HG02623 (cell line): ENCODE results near the gene UQCC2.

Experiments
- ATAC-seq: cut with Tn5 transposase; IDR thresholded peaks from one replicate; pipeline ENCODE4 v1.9.1; 2021; ENCODE audit warnings: moderate library complexity; ENCODE audit not compliant: unreplicated experiment

The UQCC2 gene

DNA sequence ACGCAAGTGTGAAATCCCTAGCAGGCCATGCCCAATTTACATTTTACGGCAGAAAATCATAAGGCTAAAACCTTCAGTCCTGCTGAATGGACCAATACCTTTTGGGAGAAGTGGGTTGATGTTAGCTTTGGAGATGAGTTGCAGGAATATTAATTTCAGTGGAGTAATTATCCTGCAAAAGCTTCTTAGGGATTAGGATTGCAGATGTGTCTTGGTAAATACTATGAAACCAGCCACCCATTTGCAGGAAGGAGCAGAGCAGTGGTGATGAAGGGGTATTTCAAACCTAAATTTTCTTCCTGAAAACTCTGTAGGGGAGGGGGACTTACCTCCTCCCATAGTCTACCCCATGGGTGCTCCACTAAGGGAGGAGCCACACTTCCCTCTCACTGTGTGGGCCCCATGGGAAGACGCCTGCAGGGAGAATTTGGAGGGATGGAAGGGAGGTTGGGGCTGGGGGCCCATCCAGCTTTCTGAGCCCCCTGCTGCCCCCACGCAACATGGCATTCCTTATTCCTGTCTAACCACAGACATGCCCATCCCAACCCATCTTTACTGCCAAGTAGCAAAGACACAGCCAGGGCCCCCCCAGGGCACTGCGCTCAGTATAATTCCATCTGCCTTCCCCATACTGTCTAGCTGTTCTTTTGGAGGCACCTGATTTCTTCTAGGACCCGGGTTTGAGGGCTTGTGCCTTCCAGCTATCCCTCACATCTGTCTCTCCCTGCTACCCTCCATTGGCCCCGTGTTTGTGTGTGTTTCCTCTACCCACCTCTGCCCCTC lies 14.6 kb upstream of the UQCC2 start:
- ATAC-seq: no peak

DNA sequence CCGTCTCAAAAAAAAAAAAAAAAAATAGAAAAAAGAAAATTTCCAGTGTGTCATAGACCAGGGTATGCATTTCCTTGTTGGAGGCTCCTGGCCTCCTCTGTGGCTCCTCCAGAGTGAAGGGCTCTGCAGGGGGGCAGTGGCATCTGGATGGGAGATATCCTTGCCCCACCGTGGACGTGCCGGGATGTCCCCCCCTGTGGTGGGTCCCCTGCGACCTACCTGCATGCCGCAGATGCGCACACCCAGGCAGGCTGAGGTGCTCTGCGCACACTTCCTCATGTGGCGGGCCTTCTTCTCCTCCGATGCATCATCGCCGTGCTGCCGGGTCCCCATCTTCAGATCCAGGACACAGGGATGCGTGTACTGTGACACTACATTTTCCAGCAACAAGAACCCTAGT lies 13.7 kb upstream of the UQCC2 start:
- ATAC-seq: no peak

DNA sequence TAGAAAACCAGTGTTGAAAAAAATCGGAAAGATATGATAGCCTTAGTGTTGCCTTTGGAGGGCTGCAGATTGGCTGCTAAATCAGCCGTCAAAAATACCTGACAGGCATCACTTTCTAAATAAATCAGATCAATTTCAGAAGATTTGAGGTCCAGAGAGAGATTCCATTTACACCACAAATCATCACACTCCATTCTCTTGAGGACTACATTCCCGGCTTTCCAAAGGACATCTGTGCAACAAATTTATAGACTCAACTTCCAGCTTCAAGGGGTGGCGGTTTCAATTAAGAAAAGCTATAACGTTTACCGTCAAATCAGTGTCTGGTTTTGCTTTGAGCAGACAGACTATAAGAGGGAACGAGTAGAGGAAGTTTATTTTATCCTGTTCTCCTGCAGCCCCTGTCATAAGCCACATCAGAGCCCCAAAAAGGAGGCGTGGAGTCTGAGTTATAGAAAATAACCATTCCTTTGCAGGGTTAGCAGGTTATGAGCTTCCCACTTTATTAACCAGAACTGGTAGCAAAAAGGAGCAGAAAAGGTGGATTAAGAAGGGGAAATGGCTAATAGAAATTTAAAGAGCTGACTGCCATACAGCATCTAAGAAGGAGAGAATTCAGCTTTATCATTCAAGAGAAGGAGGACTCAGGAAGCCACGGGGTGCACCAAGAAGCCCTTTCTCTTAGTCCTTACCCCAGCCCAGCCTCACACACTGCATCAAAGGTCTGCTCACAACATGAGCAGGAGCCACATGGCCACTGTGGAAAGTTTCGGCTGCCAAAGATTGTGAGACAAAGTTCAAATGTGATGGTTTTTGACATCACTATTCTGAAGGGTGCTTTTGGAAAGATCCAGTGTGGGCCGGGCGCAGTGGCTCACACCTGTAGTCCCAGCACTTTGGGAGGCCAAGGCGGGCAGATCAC lies 12.9 kb upstream of the UQCC2 start:
- no peak for ATAC-seq

DNA sequence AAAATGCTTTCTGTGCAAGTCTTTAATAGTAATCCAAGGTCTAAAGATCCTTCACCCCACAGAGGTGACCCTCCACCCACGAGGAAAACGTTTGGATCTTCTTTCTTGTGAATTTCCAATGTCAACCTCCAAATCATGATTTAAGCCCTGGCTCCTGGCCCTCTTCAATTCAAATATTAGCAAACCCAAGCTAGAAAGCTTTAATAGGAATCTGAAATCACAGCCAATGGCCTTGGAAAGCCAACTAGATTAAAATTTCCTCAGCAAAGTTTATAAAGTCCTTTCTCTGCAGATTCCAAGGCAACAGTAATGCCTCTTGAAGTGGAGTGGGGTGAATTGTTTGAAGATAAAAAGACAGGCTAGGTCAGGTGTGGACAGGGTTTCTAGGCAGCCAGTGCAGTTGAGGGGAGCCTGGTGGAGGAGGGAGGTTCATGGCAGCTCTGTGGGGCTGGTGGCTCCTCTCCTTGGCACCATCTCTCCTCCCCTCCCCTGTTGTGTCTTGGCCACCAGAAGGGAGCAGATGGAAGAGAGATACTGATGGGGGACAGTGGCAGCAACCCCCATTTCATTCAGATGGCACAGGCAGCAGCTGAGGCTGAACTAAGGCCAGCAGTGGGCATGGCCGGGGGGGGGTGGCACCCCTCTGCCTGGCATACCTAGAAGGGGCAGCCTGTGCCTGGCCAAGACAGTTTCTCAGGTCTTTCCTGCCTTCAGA lies 12.0 kb upstream of the UQCC2 start:
- ATAC-seq: no peak

DNA sequence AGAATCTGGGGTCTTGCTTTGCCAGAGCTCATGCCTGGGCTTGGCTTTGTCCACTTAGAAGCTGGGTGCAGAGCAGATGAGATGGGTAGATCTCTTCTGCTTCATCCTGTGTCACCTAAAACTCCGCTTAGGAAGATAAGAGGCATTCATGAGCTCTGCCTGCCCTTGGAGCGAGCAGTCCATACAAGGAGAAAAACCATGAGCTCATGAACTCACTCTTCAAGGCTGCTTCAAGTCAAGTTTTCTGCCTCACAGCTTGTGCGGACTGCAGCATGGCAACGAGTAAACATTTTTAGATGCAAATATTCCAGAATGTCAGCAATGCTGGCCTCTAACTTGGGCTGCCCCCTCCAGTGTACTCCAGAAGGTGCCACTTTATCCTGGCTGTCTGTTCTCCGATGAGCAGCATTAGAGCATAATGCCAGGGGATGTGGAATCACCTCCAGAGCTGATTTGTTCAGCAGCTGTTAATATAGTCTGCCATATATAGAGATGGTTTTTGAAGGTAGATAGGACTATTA lies 10.7 kb upstream of the UQCC2 start:
- ATAC-seq: no peak

DNA sequence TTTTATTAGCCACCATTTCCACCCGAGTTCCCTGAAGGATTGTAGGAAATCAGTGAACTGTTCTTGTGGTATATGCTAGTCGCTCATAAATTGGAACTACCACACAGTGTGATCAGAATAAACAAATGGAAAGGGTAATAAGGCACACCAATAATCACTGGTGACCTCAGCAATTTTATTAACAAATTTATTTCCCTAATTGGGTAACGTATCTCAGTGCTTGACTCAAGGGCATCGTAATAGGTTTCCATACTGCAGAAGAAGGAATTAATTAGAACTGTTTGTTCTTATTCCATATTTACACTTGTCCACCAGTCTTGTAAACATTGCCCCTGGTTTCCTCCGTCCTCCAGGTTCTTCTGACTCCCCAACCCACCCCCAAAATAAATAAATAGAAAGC lies 10.0 kb upstream of the UQCC2 start:
- ATAC-seq: no peak

DNA sequence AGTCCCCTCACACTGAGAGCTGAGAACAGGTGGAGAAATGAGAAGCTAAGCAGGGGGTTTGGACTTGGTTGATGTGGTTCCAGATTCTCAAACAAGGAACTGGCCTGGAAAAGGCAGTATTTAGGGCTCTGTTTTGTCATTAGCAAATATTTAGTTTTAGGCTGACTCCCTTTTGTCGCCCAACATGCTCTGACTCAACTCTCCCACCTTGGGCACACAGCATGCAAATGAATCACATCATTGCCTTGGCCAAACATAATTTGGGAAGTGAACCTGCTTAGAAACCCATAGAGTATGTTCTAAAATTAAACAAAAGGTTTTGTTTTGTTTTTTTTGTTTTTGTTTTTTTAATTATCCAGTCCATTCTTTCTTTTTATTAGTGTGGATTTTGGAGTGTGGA lies 9.5 kb upstream of the UQCC2 start:
- no peak for ATAC-seq

DNA sequence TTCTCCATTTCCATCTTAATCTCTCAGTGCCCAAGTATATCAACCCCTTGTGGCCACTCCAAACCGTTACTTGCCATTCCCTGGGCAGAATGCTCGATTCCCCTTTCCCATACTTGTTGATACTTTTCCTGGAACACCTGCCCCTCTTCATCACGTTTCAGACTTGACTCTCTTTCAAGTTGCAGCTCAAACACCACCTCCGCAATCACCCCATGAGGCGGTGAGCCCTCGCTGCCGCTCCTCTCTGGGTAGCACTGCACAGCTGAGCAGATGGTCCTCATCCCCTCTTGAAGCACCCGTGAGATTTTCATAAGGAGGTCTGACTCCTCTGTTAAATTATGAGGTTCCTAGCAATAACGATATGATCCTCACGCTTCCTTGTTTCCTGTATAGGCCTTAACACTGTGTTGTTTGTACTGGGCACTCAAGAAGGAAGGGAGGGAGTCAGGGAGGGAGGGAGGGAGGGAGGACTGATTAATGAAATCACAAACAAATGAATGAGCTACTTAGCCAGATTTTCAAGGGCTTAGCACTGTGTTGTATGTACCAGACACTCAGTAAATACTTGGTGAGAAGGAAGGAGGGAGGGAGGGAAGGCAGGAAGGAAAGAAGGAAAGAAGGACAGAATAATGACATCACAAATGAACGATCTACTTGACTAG lies 8.0 kb upstream of the UQCC2 start:
- no peak for ATAC-seq

DNA sequence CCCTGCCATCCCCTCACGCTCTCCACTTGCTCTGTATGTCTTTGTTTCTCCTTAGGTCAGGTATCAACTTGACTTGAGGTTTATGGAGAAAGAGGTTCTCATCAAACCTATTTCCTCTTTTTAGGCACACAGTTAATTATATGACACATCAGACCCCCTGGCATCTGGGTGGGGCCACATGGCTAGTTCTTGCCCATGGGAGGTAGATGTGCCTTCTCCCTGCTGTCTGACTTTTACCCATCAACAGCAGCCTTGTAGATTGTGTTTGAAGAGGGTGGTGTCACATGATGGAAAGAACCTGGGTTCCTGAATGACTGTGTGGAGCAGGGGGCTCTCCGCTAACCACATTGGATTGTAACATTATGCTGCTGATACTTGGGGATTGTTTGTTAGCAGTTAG lies 7.2 kb upstream of the UQCC2 start:
- no peak for ATAC-seq

DNA sequence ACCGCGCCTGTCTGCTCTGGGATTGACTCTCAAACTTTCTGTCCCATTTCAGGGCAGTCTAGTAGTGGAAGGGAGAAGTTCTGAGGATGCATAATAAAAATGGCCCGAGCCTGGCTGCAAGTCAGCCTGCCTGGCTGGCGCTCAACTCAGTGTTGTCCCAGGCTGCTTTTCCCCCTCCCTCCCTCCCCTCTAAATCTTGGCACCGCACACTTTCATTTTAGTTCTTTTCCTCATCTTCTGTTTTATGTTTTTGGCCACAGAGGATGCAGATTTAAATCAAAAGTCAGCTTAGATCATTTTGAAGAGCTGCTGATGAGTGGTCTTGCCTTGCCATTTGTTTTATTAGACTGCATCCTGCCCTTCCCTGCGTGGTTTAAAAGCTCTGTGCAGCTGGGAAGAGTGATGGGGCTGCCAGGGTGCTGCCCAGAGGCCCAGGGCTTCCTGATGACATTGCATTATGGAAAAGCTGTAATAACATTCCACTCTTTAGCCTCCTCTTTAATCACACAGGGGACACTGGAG lies 6.5 kb upstream of the UQCC2 start:
- ATAC-seq: no peak

DNA sequence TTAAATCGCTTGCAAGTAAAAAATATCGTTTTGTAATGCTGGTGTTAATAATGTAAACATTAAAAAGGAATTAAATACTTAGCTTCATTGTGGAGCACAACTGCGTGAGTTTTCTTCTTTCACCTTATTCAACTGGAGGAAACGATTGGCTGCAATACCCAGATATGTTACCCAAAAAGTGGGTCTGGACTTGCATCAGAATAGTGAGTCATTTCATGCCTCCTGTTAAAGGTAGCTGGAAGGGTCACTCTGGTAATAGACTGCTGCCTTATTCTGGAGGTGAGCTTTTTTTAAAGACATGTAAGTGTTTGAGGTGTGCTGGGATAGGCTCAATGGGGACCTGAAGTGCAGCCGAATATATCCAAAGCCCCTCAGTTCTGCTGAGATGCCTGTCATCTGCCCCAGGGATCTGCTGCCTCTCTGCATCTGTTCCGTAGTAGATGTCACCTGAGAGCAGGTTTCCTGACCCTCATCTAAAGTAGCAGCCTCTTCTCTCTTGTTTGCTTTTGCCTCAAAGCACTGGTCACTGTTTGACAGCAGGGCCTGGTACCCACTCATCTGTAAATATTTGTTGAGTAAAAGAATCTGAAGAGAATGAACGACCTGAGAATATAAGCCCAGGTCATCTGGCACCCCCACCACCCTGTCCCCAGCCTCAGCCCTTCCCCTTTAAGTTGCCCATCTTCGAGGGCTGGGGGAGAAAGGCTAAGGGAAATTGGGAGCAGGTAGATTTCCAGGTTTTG lies 5.6 kb upstream of the UQCC2 start:
- ATAC-seq: no peak

DNA sequence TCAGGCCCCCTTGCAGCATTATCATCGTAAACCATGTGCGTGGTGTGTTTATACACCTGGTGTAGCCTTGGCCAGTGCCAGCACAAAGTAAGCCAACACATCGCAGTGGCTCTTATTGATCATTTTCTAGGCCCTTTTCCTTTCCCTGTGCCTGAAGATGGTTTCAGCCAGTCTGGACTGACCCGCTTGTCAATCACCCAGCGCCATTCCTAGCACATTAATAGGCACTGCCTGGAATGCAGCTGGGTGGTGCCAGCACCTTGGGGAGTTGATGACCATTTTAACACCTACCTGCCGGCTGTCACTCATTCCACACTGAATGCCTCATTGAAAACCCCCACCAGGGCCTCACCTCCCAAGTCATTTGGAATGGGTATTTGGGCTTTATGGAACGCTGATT lies 4.9 kb upstream of the UQCC2 start:
- ATAC-seq: no peak

DNA sequence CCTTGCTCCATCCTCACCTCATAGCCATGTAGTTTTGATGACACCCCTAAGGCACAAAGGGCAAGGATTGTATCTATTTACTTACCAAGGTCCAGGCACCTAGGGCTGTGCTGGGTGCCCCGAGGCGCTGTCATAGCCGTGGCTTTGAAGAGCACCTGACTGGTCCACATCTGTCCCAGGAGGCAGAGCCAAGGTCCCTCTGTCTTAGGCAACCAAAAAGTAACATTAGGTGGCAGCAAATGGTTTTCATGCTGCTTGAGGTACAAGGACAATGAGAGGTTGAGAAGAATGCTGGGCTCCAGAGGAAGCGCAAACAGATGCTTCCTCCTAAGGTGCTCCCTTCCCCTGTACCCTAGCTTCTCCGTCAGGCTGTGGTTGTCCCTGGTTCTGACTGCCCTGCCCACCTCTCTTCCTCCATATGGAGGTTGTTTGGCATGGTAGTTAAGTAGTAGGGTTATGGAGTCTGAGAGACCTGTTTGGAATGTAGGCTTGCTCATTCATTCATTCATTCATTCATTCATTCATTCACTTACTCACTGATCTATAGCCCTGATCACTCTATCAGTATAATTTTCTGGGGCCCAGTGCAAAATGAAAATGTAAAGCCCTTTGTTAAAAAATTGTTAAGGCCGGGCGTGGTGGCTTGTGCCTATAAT lies 3.0 kb upstream of the UQCC2 start:
- no peak for ATAC-seq

DNA sequence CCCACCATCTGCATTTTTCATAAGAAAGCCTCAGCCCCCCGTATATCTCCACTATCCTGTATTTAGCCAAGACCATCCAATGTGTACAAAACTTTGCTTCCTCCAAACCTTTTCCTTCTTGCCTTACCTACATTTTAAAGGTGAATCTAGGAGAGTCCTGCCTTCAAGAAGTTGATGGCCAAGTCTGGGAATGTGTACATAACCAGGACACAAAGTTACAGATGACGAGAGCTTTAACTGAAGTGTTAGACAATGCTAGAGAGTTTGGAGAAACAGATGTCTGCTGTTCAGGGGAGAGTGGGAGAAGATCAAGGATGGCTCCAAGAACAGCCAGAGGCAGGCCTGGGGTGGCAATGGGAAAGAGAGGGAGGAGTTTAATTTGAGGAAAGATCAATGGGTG lies 2.3 kb upstream of the UQCC2 start:
- no peak for ATAC-seq

DNA sequence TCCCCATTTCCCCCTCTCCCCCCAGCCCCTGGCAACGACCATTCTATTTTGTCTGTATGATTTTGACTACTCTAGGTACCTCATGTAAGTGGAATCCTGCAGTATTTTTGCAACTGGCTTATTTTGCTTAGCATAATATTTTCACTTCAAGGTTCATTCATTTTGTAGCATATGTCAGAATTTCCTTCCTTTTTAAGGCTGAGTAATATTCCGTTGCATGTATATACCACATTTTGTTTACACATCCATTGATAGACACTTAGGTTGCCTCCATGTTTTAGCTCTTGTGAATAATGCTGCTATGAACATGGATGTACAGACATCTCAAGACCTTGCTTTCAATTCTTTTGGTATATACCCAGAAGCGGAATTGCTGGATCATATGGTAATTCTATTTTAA lies 1.4 kb upstream of the UQCC2 start:
- ATAC-seq: no peak

DNA sequence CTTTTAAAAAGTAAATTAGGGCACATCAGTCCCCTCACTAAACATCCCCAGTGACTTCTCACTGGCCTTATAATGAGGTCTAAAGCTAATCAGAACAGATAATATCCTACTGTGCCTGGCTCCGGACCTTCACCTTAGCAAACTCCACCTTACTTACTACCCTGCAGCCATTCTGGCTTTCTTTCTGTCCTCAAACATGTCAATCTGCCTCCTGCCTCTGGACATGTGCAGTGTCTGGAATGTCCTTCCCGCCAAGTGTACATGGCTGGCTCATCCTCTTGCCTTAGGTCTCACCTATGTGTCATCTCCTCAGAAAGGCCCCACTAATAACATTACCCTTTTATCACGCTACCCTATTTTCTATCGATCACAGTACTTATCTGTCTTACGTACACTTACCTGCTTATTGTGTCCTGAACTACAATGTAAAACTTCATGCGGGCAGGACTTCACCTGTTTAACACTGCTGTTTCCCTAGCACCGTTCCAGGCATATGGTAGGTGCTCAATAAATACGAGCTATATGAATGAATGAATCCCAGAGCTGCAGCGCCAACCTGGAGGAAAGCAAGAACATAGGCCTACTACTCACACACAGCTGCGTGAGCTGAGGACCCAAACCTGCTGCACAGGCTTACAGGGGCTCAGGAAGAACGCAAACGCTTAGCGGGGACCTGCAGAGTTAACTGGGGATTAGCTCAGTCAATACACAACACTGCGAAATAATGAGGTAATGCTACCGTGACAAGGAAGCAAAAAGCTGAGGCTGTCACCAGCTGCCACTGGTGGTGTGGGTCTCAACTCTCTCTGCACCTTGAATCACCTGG lies 991 bp downstream of the UQCC2 start:
- no peak for ATAC-seq

DNA sequence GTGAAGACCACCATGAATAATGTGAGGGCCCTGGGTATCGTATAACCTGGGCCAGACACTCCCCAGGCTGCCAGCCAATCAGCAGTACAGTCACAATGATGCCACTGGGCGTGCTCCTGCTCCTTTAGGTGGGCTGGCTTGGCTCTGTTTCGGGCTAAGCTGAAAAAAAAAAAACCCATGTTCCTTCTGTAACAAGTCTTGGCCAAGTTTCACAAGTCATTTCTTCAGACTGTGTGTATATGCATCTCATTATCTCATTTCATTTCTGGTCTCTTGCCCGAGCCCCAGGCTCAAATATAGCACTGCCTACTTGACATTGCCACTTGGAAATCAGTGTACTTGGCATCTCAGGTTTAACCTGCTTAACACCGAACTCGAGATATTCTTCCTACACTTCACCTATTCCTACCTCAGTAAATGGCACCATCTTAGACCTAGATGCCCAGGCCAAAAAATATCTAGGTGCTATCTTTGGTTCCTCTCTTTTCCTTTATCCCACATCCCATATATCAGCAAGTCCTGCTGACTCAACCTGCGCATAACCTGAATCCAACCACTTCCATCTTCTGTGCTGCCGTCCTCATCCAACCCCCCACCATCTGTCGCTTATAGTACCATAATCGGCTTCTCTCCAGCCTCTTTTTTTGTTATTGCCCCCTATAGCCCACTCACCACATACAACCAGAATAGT lies 1.8 kb downstream of the UQCC2 start:
- ATAC-seq: no peak
